Loucy (cell line): ENCODE data around the gene ANXA6.

Experiments used
- EZH2phosphoT487 ChIP-seq: fragments of 200-600 bp; IDR thresholded peaks from 2 replicates; pipeline ENCODE4 v1.6.1; 2018; ENCODE audit warnings: antibody characterized with exemption, mild to moderate bottlenecking, moderate library complexity, borderline replicate concordance
- TF ChIP-seq, protein P1 (sequence below): fragments of 200-600 bp; sonication (generic); conservative IDR thresholded peaks from 2 replicates; pipeline ENCODE4 v1.5.1; 2014; ENCODE audit warnings: mild to moderate bottlenecking, antibody characterized with exemption, low read length

DNA sequence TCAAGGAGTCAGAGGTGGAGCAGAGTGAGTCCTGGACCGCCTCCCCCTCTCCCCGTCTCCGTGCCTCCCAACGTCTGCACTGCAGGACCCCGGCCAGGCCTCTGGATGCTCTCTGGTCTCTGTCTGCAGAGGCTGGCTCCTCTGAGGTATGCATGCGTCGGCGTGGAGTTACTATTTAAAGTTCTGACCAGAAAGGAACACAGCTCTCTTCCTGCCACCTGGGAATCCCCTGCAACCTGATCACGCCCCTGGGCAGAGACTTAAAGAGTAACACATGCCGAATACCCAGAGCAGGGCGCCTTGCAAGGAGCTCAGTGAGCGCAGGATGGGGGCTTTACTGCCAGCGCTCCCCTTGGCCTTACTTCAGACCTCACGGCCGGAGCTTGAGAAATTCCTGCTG is 16.0 kb downstream of the ANXA6 start:
- TF ChIP-seq, protein P1, sequence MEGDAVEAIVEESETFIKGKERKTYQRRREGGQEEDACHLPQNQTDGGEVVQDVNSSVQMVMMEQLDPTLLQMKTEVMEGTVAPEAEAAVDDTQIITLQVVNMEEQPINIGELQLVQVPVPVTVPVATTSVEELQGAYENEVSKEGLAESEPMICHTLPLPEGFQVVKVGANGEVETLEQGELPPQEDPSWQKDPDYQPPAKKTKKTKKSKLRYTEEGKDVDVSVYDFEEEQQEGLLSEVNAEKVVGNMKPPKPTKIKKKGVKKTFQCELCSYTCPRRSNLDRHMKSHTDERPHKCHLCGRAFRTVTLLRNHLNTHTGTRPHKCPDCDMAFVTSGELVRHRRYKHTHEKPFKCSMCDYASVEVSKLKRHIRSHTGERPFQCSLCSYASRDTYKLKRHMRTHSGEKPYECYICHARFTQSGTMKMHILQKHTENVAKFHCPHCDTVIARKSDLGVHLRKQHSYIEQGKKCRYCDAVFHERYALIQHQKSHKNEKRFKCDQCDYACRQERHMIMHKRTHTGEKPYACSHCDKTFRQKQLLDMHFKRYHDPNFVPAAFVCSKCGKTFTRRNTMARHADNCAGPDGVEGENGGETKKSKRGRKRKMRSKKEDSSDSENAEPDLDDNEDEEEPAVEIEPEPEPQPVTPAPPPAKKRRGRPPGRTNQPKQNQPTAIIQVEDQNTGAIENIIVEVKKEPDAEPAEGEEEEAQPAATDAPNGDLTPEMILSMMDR, result no peak
- TF ChIP-seq EZH2phosphoT487, result no peak
